Activated CD8-positive, alpha-beta memory T cell treated with anti-CD3 and anti-CD28 coated beads for 4 hours (primary cell): ENCODE measurements around the gene HOXA2.

Source experiments
- DNase-seq, 2 donors: peaks; one replicate each; pipeline ENCODE4 v3.0.0-alpha.2; 2020; ENCODE audit warnings: low read depth in 2 of 2

The HOXA2 gene

GRCh38 chr7:27111751-27112277 lies 9.3 kb upstream of the HOXA2 start:
- no peak for DNase-seq

- no peak for DNase-seq
Observed at GRCh38 chr7:27111042-27111750, 8.7 kb upstream of the HOXA2 start.

GRCh38 chr7:27110186-27111031 lies 7.9 kb upstream of the HOXA2 start:
- DNase-seq, result no peak

GRCh38 chr7:27109466-27110185 lies 7.1 kb upstream of the HOXA2 start:
- no peak for DNase-seq

- DNase-seq, result no peak
Observed at GRCh38 chr7:27108390-27109127, 6.1 kb upstream of the HOXA2 start.

- DNase-seq, result no peak
Observed at GRCh38 chr7:27107391-27108381, 5.2 kb upstream of the HOXA2 start.

GRCh38 chr7:27106901-27107240 lies 4.4 kb upstream of the HOXA2 start:
- no peak for DNase-seq

- DNase-seq, result no peak
Observed at GRCh38 chr7:27106181-27106900, 3.9 kb upstream of the HOXA2 start.

GRCh38 chr7:27105301-27106031 lies 3.0 kb upstream of the HOXA2 start:
- DNase-seq, result no peak

GRCh38 chr7:27104341-27105058 lies 2.0 kb upstream of the HOXA2 start:
- DNase-seq, result no peak

- no peak for DNase-seq
Observed at GRCh38 chr7:27103489-27104226, 1.2 kb upstream of the HOXA2 start.

GRCh38 chr7:27101957-27102580 lies 414 bp downstream of the HOXA2 start:
- DNase-seq, result no peak

- no peak for DNase-seq
Observed at GRCh38 chr7:27101171-27101956, 1.1 kb downstream of the HOXA2 start.

GRCh38 chr7:27100694-27101170 lies 1.8 kb downstream of the HOXA2 start:
- no peak for DNase-seq

- no peak for DNase-seq
Observed at GRCh38 chr7:27099453-27100370, 2.8 kb downstream of the HOXA2 start.
